ENCODE data around the gene RAMAC.

Gene RAMAC

GRCh38 chr15:82958638-82959037 lies 27.4 kb upstream of the RAMAC start:
- Mint-ChIP-seq H3K36me3 (peaks cover 5% of the 10 kb centered on the region), H3K4me3 (no peak overlapping the region), H3K9me3 (ENCODE audit: low read depth) (no peaks in the 10 kb centered on the region), H3K27ac (no peak overlapping the region), H3K4me1 (ENCODE audit: low read depth) (no peaks in the 10 kb centered on the region), H3K27me3 (no peaks in the 10 kb centered on the region)

- Mint-ChIP-seq H3K4me3 (no peak overlapping the region), H3K27me3 (no peaks in the 10 kb centered on the region), H3K9me3 (ENCODE audit: low read depth) (no peaks in the 10 kb centered on the region), H3K27ac (no peak overlapping the region), H3K4me1 (ENCODE audit: low read depth) (no peaks in the 10 kb centered on the region), H3K36me3 (peaks cover 5% of the 10 kb centered on the region)
These were observed 26.6 kb upstream of the RAMAC start for GRCh38 chr15:82959423-82959822.

GRCh38 chr15:82960766-82961165 lies 25.2 kb upstream of the RAMAC start:
- Mint-ChIP-seq H3K4me1 (ENCODE audit: low read depth) (no peaks in the 10 kb centered on the region), H3K27ac (no peak overlapping the region)

GRCh38 chr15:82963471-82964341 lies 22.3 kb upstream of the RAMAC start:
- H3K4me3 Mint-ChIP-seq: no peak overlapping the region
- H3K27ac Mint-ChIP-seq: no peak overlapping the region
- no peaks in the 10 kb centered on the region for H3K9me3 Mint-ChIP-seq (ENCODE audit: low read depth)
- H3K36me3 Mint-ChIP-seq: no peaks in the 10 kb centered on the region
- no peaks in the 10 kb centered on the region for H3K27me3 Mint-ChIP-seq
- H3K4me1 Mint-ChIP-seq (ENCODE audit: low read depth): no peaks in the 10 kb centered on the region

More at GRCh38 chr15:82960766-82961165, 25.2 kb upstream of the RAMAC start:
- no peaks in the 10 kb centered on the region for H3K27me3 Mint-ChIP-seq
- H3K36me3 Mint-ChIP-seq: peaks cover 5% of the 10 kb centered on the region
- H3K4me3 Mint-ChIP-seq: no peak overlapping the region
- no peaks in the 10 kb centered on the region for H3K9me3 Mint-ChIP-seq (ENCODE audit: low read depth)

GRCh38 chr15:82964890-82965289 lies 21.1 kb upstream of the RAMAC start:
- Mint-ChIP-seq H3K27ac (no peak overlapping the region), H3K9me3 (ENCODE audit: low read depth) (no peaks in the 10 kb centered on the region), H3K4me1 (ENCODE audit: low read depth) (no peaks in the 10 kb centered on the region), H3K27me3 (no peaks in the 10 kb centered on the region), H3K36me3 (no peaks in the 10 kb centered on the region), H3K4me3 (no peak overlapping the region)

GRCh38 chr15:82966671-82967071 lies 19.3 kb upstream of the RAMAC start:
- no peak overlapping the region for H3K4me3 Mint-ChIP-seq
- no peaks in the 10 kb centered on the region for H3K36me3 Mint-ChIP-seq

GRCh38 chr15:82968066-82968465 lies 17.9 kb upstream of the RAMAC start:
- Mint-ChIP-seq H3K27me3 (no peaks in the 10 kb centered on the region), H3K4me1 (ENCODE audit: low read depth) (no peaks in the 10 kb centered on the region), H3K27ac (no peak overlapping the region), H3K4me3 (no peak overlapping the region), H3K36me3 (peaks cover 2% of the 10 kb centered on the region), H3K9me3 (ENCODE audit: low read depth) (no peaks in the 10 kb centered on the region)

More at GRCh38 chr15:82966671-82967071, 19.3 kb upstream of the RAMAC start:
- H3K4me1 Mint-ChIP-seq (ENCODE audit: low read depth): no peaks in the 10 kb centered on the region
- no peaks in the 10 kb centered on the region for H3K27me3 Mint-ChIP-seq
- no peaks in the 10 kb centered on the region for H3K9me3 Mint-ChIP-seq (ENCODE audit: low read depth)
- no peak overlapping the region for H3K27ac Mint-ChIP-seq

GRCh38 chr15:82969353-82969752 lies 16.7 kb upstream of the RAMAC start:
- H3K4me1 Mint-ChIP-seq (ENCODE audit: low read depth): no peaks in the 10 kb centered on the region
- H3K9me3 Mint-ChIP-seq (ENCODE audit: low read depth): no peaks in the 10 kb centered on the region
- peaks cover 2% of the 10 kb centered on the region for H3K36me3 Mint-ChIP-seq
- H3K27ac Mint-ChIP-seq: no peak overlapping the region
- no peak overlapping the region for H3K4me3 Mint-ChIP-seq
- no peaks in the 10 kb centered on the region for H3K27me3 Mint-ChIP-seq

- Mint-ChIP-seq H3K27ac (no peak overlapping the region), H3K36me3 (peaks cover 2% of the 10 kb centered on the region), H3K4me1 (ENCODE audit: low read depth) (no peaks in the 10 kb centered on the region), H3K4me3 (no peak overlapping the region), H3K27me3 (no peaks in the 10 kb centered on the region), H3K9me3 (ENCODE audit: low read depth) (no peaks in the 10 kb centered on the region)
These were observed 15.8 kb upstream of the RAMAC start for GRCh38 chr15:82970078-82970686.

- H3K4me1 Mint-ChIP-seq (ENCODE audit: low read depth): no peaks in the 10 kb centered on the region
- peaks cover 4% of the 10 kb centered on the region for H3K36me3 Mint-ChIP-seq
- no peaks in the 10 kb centered on the region for H3K27me3 Mint-ChIP-seq
- H3K27ac Mint-ChIP-seq: no peak overlapping the region
- no peaks in the 10 kb centered on the region for H3K9me3 Mint-ChIP-seq (ENCODE audit: low read depth)
- no peak overlapping the region for H3K4me3 Mint-ChIP-seq
These were observed 15.3 kb upstream of the RAMAC start for GRCh38 chr15:82970696-82971095.

GRCh38 chr15:82971218-82971984 lies 14.6 kb upstream of the RAMAC start:
- Mint-ChIP-seq H3K4me3 (no peak overlapping the region), H3K36me3 (peaks cover 4% of the 10 kb centered on the region), H3K27ac (no peak overlapping the region), H3K4me1 (ENCODE audit: low read depth) (no peaks in the 10 kb centered on the region), H3K9me3 (ENCODE audit: low read depth) (no peaks in the 10 kb centered on the region), H3K27me3 (no peaks in the 10 kb centered on the region)

GRCh38 chr15:82972990-82973389 lies 13.0 kb upstream of the RAMAC start:
- Mint-ChIP-seq H3K36me3 (peaks cover 4% of the 10 kb centered on the region), H3K4me1 (ENCODE audit: low read depth) (no peaks in the 10 kb centered on the region), H3K27ac (no peak overlapping the region), H3K4me3 (no peak overlapping the region), H3K27me3 (no peaks in the 10 kb centered on the region), H3K9me3 (ENCODE audit: low read depth) (no peaks in the 10 kb centered on the region)

GRCh38 chr15:82977076-82977475 lies 8.9 kb upstream of the RAMAC start:
- Mint-ChIP-seq H3K9me3 (ENCODE audit: low read depth) (no peaks in the 10 kb centered on the region), H3K36me3 (peaks cover 5% of the 10 kb centered on the region), H3K4me1 (ENCODE audit: low read depth) (no peaks in the 10 kb centered on the region), H3K4me3 (no peak overlapping the region), H3K27ac (no peak overlapping the region), H3K27me3 (no peaks in the 10 kb centered on the region)

- H3K27ac Mint-ChIP-seq: no peak overlapping the region
- no peaks in the 10 kb centered on the region for H3K4me1 Mint-ChIP-seq (ENCODE audit: low read depth)
- H3K27me3 Mint-ChIP-seq: no peaks in the 10 kb centered on the region
- no peaks in the 10 kb centered on the region for H3K9me3 Mint-ChIP-seq (ENCODE audit: low read depth)
- no peak overlapping the region for H3K4me3 Mint-ChIP-seq
- peaks cover 5% of the 10 kb centered on the region for H3K36me3 Mint-ChIP-seq
These were observed 7.6 kb upstream of the RAMAC start for GRCh38 chr15:82978438-82978837.

- peaks cover 1% of the 10 kb centered on the region for H3K4me1 Mint-ChIP-seq (ENCODE audit: low read depth)
- H3K9me3 Mint-ChIP-seq (ENCODE audit: low read depth): no peaks in the 10 kb centered on the region
- H3K27me3 Mint-ChIP-seq: no peaks in the 10 kb centered on the region
- no peak overlapping the region for H3K4me3 Mint-ChIP-seq
- no peak overlapping the region for H3K27ac Mint-ChIP-seq
- H3K36me3 Mint-ChIP-seq: peaks cover 5% of the 10 kb centered on the region
These were observed 6.3 kb upstream of the RAMAC start for GRCh38 chr15:82979726-82980125.
